HFFc6 (cell line): ENCODE results near the gene PGAP1. TPM values are rescaled to one million over a fixed set of nuclear protein-coding genes. Genes with fewer than 3 reads are reported as not detected.

ENCODE experiments used
- DNase-seq: peaks from one replicate; pipeline ENCODE4 v3.0.0-alpha.2; 2018
- H3K27ac Mint-ChIP-seq: 2 replicates; pipeline ENCODE4 v1.8.0; 2020; ENCODE audit warnings: mild to moderate bottlenecking, mixed read lengths
- H3K27me3 Mint-ChIP-seq: 2 replicates; pipeline ENCODE4 v1.8.0; 2021; ENCODE audit warnings: mild to moderate bottlenecking, moderate library complexity, mixed read lengths; ENCODE audit not compliant: insufficient read depth
- H3K36me3 Mint-ChIP-seq: 2 replicates; pipeline ENCODE4 v1.8.0; 2021; ENCODE audit warnings: low read depth, mixed read lengths
- H3K4me1 Mint-ChIP-seq: 2 replicates; pipeline ENCODE4 v1.8.0; 2020; ENCODE audit warnings: low read depth, mixed read lengths
- H3K4me3 Mint-ChIP-seq: 2 replicates; pipeline ENCODE4 v1.8.0; 2020; ENCODE audit warnings: mild to moderate bottlenecking, moderate library complexity, mixed read lengths
- H3K9me3 Mint-ChIP-seq: 2 replicates; pipeline ENCODE4 v1.8.0; 2020; ENCODE audit warnings: mild to moderate bottlenecking, mixed read lengths
- total RNA-seq, 6 experiments: library from RNA; stranded (reverse); fragmentation: NEBNext Ultra II Directional; extraction: Animal tissue kit (Norgen Biotek cat#: 25700); gene quantifications; 2 replicates in 1 of 6; 3 replicates in 5 of 6; pipeline ENCODE4 v1.2.3, GENCODE V29; 2021
- TF ChIP-seq, protein P1 (sequence below): fragments of 200-600 bp; sonication (generic); IDR thresholded peaks from 2 replicates; pipeline ENCODE4 v1.5.0; 2021; ENCODE audit warnings: antibody characterized with exemption, mild to moderate bottlenecking

Gene PGAP1
- total RNA-seq, 6 experiments from 2014 or later: 6.0 to 9.4 (median 7.3) TPM

- no peak for DNase-seq
- no peak overlapping the region for H3K4me3 Mint-ChIP-seq
- no peaks in the 10 kb centered on the region for H3K36me3 Mint-ChIP-seq
- no peaks in the 10 kb centered on the region for H3K9me3 Mint-ChIP-seq
- peaks cover 7% of the 10 kb centered on the region; the same call in 1 of the 2 replicates for H3K4me1 Mint-ChIP-seq
- H3K27ac Mint-ChIP-seq: no peak overlapping the region
- peaks cover 2% of the 10 kb centered on the region; the same call in 1 of the 2 replicates for H3K27me3 Mint-ChIP-seq
- TF ChIP-seq, protein P1, sequence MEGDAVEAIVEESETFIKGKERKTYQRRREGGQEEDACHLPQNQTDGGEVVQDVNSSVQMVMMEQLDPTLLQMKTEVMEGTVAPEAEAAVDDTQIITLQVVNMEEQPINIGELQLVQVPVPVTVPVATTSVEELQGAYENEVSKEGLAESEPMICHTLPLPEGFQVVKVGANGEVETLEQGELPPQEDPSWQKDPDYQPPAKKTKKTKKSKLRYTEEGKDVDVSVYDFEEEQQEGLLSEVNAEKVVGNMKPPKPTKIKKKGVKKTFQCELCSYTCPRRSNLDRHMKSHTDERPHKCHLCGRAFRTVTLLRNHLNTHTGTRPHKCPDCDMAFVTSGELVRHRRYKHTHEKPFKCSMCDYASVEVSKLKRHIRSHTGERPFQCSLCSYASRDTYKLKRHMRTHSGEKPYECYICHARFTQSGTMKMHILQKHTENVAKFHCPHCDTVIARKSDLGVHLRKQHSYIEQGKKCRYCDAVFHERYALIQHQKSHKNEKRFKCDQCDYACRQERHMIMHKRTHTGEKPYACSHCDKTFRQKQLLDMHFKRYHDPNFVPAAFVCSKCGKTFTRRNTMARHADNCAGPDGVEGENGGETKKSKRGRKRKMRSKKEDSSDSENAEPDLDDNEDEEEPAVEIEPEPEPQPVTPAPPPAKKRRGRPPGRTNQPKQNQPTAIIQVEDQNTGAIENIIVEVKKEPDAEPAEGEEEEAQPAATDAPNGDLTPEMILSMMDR: no peak
Measured at GRCh38 chr2:196959281-196959680, 32.8 kb upstream of the PGAP1 start.

DNA sequence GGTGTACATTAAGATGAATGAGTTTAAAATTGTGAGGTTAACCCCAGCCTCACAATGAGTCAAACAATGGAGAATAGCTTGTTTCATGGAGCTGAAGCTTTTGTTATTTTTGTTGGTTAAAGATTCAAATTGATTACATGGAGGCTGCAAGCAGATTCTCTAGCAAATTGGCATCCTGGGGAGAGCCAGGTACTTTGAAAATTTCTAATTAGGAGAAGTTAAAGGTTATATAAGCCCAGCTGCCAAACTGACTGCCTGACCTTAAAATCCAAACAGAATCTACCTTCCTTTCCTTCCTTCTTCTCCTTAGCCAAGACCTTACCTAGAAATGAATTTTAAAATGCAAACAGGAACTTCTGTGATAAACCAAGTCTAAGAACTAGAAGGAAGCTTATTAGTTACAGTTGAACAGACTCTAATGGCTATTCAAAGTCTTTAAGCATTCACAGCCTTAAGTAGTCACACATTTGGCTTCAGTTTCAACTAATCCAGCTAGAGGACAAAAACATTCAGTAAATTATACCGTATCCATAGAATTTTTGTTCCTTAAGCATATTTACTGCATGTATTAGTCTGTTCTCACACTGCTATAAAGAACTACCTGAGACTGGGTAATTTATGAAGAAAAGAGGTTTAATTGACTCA is 31.5 kb upstream of the PGAP1 start:
- TF ChIP-seq, protein P1: no peak
- Mint-ChIP-seq H3K4me3 (no peak overlapping the region), H3K27ac (no peak overlapping the region), H3K36me3 (no peaks in the 10 kb centered on the region), H3K9me3 (no peaks in the 10 kb centered on the region), H3K4me1 (peaks cover 7% of the 10 kb centered on the region; the same call in 1 of the 2 replicates), H3K27me3 (peaks cover 5% of the 10 kb centered on the region; the same call in 1 of the 2 replicates)
- DNase-seq: no peak

DNA sequence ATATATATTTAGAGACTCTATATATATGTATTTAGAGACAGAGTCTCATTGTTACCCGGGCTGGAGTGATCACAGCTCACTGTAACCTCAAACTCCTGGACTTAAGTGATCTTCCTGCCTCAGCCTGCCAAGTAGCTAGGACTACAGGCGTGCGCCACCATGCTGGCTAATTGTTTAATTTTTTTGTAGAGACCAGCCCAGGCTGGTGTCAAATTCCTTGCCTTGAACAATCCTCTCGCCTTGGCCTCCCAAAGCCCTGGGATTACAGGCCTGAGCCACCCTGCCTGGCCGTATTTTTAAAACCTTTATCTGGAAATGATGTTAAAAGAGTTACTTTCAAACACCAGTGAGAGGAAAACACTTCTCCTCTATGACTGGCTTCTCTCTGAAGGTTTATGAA is 30.9 kb upstream of the PGAP1 start:
- DNase-seq: no peak
- no peaks in the 10 kb centered on the region for H3K36me3 Mint-ChIP-seq
- H3K4me3 Mint-ChIP-seq: no peak overlapping the region
- TF ChIP-seq, protein P1: no peak
- no peak overlapping the region for H3K27ac Mint-ChIP-seq
- no peaks in the 10 kb centered on the region for H3K9me3 Mint-ChIP-seq
- H3K4me1 Mint-ChIP-seq: peaks cover 7% of the 10 kb centered on the region; the same call in 1 of the 2 replicates
- H3K27me3 Mint-ChIP-seq: peaks cover 7% of the 10 kb centered on the region

GRCh38 chr2:196956069-196956468 is 29.6 kb upstream of the PGAP1 start:
- Mint-ChIP-seq H3K4me1 (peaks cover 7% of the 10 kb centered on the region; the same call in 1 of the 2 replicates), H3K27me3 (peaks cover 5% of the 10 kb centered on the region)
- no peak for DNase-seq

DNA sequence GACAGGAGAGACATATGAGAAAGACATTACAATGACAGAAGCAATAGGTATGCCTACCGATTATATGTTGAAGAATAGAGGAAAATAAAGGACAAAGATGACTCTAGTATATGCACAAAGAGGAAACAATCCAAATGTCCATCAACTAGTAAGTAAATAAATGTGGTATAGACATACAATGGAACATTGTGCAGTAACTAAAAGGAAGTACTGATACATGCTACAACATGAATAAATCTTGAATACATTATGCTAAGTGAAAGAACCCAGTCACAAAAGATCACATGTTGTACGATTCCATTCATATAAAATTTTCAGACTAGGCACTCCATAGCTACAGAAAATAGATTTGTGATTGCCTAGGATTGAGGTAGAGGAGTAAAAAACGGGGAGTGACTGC is 28.5 kb upstream of the PGAP1 start:
- peaks cover 6% of the 10 kb centered on the region for H3K27me3 Mint-ChIP-seq
- TF ChIP-seq, protein P1: no peak
- peaks cover 10% of the 10 kb centered on the region for H3K4me1 Mint-ChIP-seq
- no peak overlapping the region for H3K4me3 Mint-ChIP-seq
- no peaks in the 10 kb centered on the region for H3K36me3 Mint-ChIP-seq
- no peak for DNase-seq
- no peak overlapping the region for H3K27ac Mint-ChIP-seq
- H3K9me3 Mint-ChIP-seq: no peaks in the 10 kb centered on the region

More at GRCh38 chr2:196956069-196956468, 29.6 kb upstream of the PGAP1 start:
- no peaks in the 10 kb centered on the region for H3K9me3 Mint-ChIP-seq
- TF ChIP-seq, protein P1: no peak
- H3K36me3 Mint-ChIP-seq: no peaks in the 10 kb centered on the region
- H3K4me3 Mint-ChIP-seq: no peak overlapping the region
- no peak overlapping the region for H3K27ac Mint-ChIP-seq
